ENCODE measurements around the gene BCL11B.

DNA sequence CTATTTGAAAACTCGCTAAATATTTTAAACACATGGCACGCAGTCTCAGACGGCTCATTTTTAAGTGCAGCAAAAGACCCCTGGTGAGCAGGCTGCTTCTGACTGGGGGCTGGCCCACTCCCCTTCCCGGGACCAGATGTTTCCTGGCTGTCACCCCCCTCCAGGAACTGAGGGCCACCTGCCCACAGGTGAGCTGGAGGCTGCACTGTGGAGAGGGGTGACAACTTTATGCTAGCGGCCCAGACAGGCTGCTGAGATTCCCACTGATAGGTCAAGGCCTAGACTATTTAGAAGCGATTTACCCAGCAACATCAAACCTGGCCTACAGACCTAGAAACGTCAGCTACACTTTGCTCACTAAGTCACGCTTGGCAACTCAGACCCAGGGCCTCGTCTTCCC, 92.1 kb downstream of the BCL11B start:
- TF ChIP-seq CTCF (IDR thresholded peaks at IDR 0.05) (no peak), EZH2 (IDR thresholded peaks at IDR 0.05; ENCODE audit: borderline replicate concordance, insufficient read depth, low read depth, low read length, poor library complexity, severe bottlenecking) (no peak)
